Testis (tissue), 5 donors: Measurements from ENCODE around the gene PLEK2. TPM values are rescaled to one million over a fixed set of nuclear protein-coding genes. Genes with fewer than 3 reads are reported as not detected.

Experiments used
- DNase-seq: peaks from one replicate; pipeline ENCODE4 v3.0.0-alpha.2; 2019
- H3K27ac ChIP-seq, 2 donors: fragments of 200-600 bp; sonication (generic); one replicate each; pipeline ENCODE4 v1.5.1; 2019
- H3K27me3 ChIP-seq: fragments of 200-600 bp; sonication (generic); one replicate; pipeline ENCODE4 v1.5.1; 2019
- H3K36me3 ChIP-seq: fragments of 200-600 bp; sonication (generic); one replicate; pipeline ENCODE4 v1.5.1; 2017; ENCODE audit warnings: low read depth; ENCODE audit errors: missing control alignments
- H3K4me1 ChIP-seq: fragments of 200-600 bp; sonication (generic); one replicate; pipeline ENCODE4 v1.5.1; 2019
- H3K4me3 ChIP-seq, 2 donors: fragments of 200-600 bp; sonication (generic); one replicate each; pipeline ENCODE4 v1.5.1; 2017 to 2019
- H3K9me3 ChIP-seq: fragments of 200-600 bp; sonication (generic); one replicate; pipeline ENCODE4 v1.5.1; 2017
- POLR2A ChIP-seq: fragments of 450-650 bp; IDR thresholded peaks from one replicate; pipeline ENCODE4 v1.6.1; 2017; ENCODE audit warnings: antibody characterized with exemption, mild to moderate bottlenecking, moderate library complexity
- WGBS, 2 donors: methylation state at CpG; one replicate each; pipeline ENCODE4 v1.1.5; 2018; 5-methylcytosine and 5-hydroxymethylcytosine counted together
- intact Hi-C: fragments of 100-400 bp; cut with DNase I; formaldehyde crosslinking; loops from one replicate; pipeline ENCODE4 v1.15.1; 2023; ENCODE audit warnings: low total_unique reads
- long read RNA-seq, 2 donors: transcript quantifications; one replicate each; lab custom pipeline, GENCODE V29; 2026
- polyA plus RNA-seq: library from polyadenylated mRNA; stranded (reverse); fragments of 350-450 nt; fragmentation: Illumina TruSeq; extraction: RNeasy Lipid Tissue Mini Kit (QIAGEN cat#74804); gene quantifications from one replicate; pipeline ENCODE4 v1.2.3, GENCODE V29; 2014; ENCODE audit warnings: low read depth, low replicate concordance; ENCODE audit not compliant: insufficient read depth
- total RNA-seq, 2 donors: library from RNA; depleted of rRNA; stranded (reverse); fragments of >200 nt; gene quantifications; one replicate each; pipeline ENCODE4 v1.2.3, GENCODE V29; 2016
- TF ChIP-seq, protein P1 (sequence below), 3 experiments: fragments of 450-650 bp in 2 of 3; fragments of 200-600 bp in 1 of 3; sonication (generic) in 1 of 3; IDR thresholded peaks; one replicate each; pipeline ENCODE4 v1.5.1; 2016 to 2019; ENCODE audit warnings: antibody characterized with exemption in 3 of 3, mild to moderate bottlenecking in 2 of 3, moderate library complexity in 1 of 3

Gene PLEK2
- 1 to 10 TPM; 4.2 to 5.7 TPM for total RNA-seq
- polyA plus RNA-seq: 7.1 TPM
- long read RNA-seq, donor 1, transcript PLEK2-201 (9 exons, 1,549 nt): major isoform, 21 of 28 reads
- long read RNA-seq, donor 1, partial matches to known transcripts: 7 of 28 reads
- long read RNA-seq, donor 1, other reads (novel, unspliced or antisense): 0 of 28 reads
- long read RNA-seq, donor 2, transcript PLEK2-201 (9 exons, 1,549 nt): major isoform, 10 of 10 reads
- long read RNA-seq, donor 2, partial matches to known transcripts: 0 of 10 reads
- long read RNA-seq, donor 2, other reads (novel, unspliced or antisense): 0 of 10 reads

- TF ChIP-seq, protein P1, sequence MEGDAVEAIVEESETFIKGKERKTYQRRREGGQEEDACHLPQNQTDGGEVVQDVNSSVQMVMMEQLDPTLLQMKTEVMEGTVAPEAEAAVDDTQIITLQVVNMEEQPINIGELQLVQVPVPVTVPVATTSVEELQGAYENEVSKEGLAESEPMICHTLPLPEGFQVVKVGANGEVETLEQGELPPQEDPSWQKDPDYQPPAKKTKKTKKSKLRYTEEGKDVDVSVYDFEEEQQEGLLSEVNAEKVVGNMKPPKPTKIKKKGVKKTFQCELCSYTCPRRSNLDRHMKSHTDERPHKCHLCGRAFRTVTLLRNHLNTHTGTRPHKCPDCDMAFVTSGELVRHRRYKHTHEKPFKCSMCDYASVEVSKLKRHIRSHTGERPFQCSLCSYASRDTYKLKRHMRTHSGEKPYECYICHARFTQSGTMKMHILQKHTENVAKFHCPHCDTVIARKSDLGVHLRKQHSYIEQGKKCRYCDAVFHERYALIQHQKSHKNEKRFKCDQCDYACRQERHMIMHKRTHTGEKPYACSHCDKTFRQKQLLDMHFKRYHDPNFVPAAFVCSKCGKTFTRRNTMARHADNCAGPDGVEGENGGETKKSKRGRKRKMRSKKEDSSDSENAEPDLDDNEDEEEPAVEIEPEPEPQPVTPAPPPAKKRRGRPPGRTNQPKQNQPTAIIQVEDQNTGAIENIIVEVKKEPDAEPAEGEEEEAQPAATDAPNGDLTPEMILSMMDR (IDR thresholded peaks at IDR 0.05): no peak
- no peak for TF ChIP-seq POLR2A
- 1 to 6% methylated on average over 31 to 37 of the region's 63 CpGs for WGBS, 2 donors
- no peak within 1 kb of the TSS for H3K27ac ChIP-seq
- no peaks in the 10 kb centered on the region for H3K36me3 ChIP-seq
- DNase-seq: peak; percentile 23
- H3K9me3 ChIP-seq: no peaks in the 10 kb centered on the region
- peaks cover 7% of the 10 kb centered on the region for H3K4me1 ChIP-seq
- intact Hi-C loops: no loop called here
- H3K27me3 ChIP-seq: no peaks in the 10 kb centered on the region
- peak within 1 kb of the TSS; percentile 45 to 49 for H3K4me3 ChIP-seq
These were observed at the start of gene PLEK2 for GRCh38 chr14:67411820-67412421. Gene PLEK2, minus strand, starts transcription at chr14:67412165. Its CDS starts 106 bp downstream, at chr14:67412059.

DNA sequence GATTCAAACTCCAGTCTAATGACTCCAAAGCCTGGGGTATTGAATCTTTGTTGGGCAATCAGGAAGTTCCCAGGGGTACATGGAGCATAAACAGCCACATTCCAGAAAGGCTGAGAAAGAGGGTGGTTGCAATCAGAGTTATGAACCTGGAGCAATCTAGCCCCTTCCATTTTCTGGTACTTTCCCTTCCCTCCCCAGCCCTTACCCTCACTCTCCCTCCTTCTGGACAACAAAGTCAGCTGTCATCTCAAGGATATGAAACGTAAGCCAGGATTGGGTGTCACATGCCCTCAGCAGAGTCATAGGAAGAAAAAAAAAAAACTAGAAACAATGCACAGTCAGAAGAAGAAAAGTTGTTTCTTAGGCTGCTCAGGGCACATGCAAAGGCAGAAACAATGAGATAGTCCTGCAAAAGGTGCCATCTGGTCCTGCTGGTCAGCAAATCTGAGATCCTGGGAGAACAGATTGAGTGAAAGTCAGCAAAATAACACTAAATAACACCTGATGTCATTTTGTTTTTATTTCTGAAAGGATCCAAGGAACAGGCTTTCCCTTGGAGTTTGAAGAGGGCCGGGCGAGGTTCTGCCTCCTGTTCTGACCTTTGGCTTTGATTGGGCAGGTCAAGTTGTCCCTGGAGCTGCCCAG lies 49.5 kb upstream of the PLEK2 start:
- Histone ChIP-seq H3K36me3 (no peaks in the 10 kb centered on the region), H3K9me3 (no peaks in the 10 kb centered on the region), H3K27me3 (no peaks in the 10 kb centered on the region), H3K4me1 (no peaks in the 10 kb centered on the region), H3K27ac (no peak overlapping the region), H3K4me3 (no peak overlapping the region)
- WGBS, 2 donors: 44 to 81% methylated on average over 3 of the region's 3 CpGs
- peak; percentile 32 for DNase-seq
- TF ChIP-seq POLR2A: no peak
- TF ChIP-seq, protein P1 (IDR thresholded peaks at IDR 0.05): no peak
- intact Hi-C loops: no loop called here

DNA sequence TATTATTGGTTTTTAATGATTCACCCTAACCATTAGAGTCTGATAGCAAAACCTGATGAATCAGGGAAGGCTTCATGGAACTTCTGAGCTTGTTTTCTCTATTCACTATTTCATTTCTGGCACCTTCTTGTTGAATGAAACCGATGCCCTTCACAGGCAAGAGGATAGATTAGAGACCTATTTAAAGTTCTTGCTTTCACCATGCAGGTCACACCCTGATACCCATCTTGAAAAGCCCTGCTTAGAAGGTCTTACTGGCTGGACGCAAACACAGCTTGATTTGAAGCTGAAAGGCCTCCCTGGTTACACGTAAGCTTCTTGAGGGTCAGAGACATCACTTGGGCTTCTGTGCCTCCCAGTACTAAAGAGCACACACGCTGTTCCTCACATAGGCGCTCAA lies 47.4 kb upstream of the PLEK2 start:
- Histone ChIP-seq H3K27ac (no peak overlapping the region), H3K27me3 (no peaks in the 10 kb centered on the region), H3K9me3 (no peaks in the 10 kb centered on the region), H3K4me1 (no peaks in the 10 kb centered on the region), H3K4me3 (no peak overlapping the region), H3K36me3 (no peaks in the 10 kb centered on the region)
- intact Hi-C loops: no loop called here
- no peak for TF ChIP-seq POLR2A
- TF ChIP-seq, protein P1 (IDR thresholded peaks at IDR 0.05): no peak
- WGBS, 2 donors: 87 to 95% methylated on average over 5 of the region's 5 CpGs
- no peak for DNase-seq

DNA sequence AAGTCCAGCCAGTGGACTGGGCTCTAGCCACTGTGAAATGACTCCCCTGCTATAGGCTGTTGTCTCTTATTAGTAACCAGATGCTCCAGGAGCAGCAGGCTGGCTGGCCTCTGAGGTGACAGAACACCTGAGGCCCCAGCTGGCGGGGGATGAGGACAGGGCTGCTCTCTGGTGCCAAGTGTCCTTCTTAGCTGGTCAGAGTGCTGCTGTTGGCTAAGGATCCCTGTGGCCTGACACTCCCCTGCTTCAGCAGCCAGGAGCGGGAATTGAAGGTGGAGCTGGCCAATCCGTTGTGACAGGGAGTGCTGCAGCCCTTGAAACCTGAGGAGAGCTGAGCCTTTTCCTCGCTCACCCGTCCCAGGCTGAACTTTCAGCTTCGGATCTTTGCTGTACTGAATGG lies 45.8 kb upstream of the PLEK2 start:
- DNase-seq: no peak
- Histone ChIP-seq H3K4me1 (no peaks in the 10 kb centered on the region), H3K27me3 (no peaks in the 10 kb centered on the region), H3K36me3 (no peaks in the 10 kb centered on the region), H3K27ac (no peak overlapping the region), H3K9me3 (no peaks in the 10 kb centered on the region), H3K4me3 (no peak overlapping the region)
- WGBS, 2 donors: 40 to 58% methylated on average over 6 of the region's 6 CpGs
- intact Hi-C loops: no loop called here
- TF ChIP-seq, protein P1 (IDR thresholded peaks at IDR 0.05): no peak
- no peak for TF ChIP-seq POLR2A
